Thyroid gland (tissue), 4 donors: ENCODE results near the gene TMEM139.

Source experiments
- POLR2A ChIP-seq, 2 donors: fragments of 450-650 bp; IDR thresholded peaks; one replicate each; pipeline ENCODE4 v1.6.1; 2017; ENCODE audit warnings: antibody characterized with exemption in 2 of 2, mild to moderate bottlenecking in 2 of 2, moderate library complexity in 1 of 2
- TF ChIP-seq, protein P1 (sequence below), 6 experiments: fragments of 200-600 bp in 3 of 6; fragments of 450-650 bp in 3 of 6; sonication (generic) in 3 of 6; IDR thresholded peaks; one replicate each; pipeline ENCODE4 v1.5.1; 2016 to 2019; ENCODE audit warnings: antibody characterized with exemption in 6 of 6, mild to moderate bottlenecking in 2 of 6, inconsistent platforms in 1 of 6, moderate library complexity in 1 of 6

DNA sequence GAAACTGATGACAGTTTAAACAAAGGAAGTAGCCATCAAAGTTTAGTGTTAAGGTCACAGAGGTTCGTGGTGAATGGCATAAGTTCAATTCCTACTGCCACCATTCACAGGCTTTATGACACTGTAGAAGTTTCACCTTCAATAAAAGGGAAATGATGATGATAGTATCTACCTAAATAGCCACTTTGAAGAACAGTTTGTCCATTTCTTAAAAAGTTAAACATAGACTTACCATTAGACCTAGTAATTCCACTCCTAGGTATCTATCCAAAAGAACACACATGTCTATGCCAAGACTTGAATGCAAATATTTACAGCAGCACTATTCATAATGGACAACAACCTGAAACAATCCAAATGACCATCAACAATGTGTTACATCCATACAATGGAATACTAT, 40.4 kb upstream of the TMEM139 start:
- TF ChIP-seq, protein P1, sequence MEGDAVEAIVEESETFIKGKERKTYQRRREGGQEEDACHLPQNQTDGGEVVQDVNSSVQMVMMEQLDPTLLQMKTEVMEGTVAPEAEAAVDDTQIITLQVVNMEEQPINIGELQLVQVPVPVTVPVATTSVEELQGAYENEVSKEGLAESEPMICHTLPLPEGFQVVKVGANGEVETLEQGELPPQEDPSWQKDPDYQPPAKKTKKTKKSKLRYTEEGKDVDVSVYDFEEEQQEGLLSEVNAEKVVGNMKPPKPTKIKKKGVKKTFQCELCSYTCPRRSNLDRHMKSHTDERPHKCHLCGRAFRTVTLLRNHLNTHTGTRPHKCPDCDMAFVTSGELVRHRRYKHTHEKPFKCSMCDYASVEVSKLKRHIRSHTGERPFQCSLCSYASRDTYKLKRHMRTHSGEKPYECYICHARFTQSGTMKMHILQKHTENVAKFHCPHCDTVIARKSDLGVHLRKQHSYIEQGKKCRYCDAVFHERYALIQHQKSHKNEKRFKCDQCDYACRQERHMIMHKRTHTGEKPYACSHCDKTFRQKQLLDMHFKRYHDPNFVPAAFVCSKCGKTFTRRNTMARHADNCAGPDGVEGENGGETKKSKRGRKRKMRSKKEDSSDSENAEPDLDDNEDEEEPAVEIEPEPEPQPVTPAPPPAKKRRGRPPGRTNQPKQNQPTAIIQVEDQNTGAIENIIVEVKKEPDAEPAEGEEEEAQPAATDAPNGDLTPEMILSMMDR (IDR thresholded peaks at IDR 0.05), result no peak
- no peak for TF ChIP-seq POLR2A (IDR thresholded peaks at IDR 0.05)
